ENCODE results near the gene PEPD. TPM values are rescaled to one million over a fixed set of nuclear protein-coding genes. Genes with fewer than 3 reads are reported as not detected.

Gene PEPD
- total RNA-seq, 1 experiment from 2014 or later = 40.5 TPM

- ChIA-PET CTCF (interaction anchor here (2.4 kb wide), 1 partner anchor 11 kb away, joined by 8 read pairs; no protein-coding TSS in a partner anchor), RAD21 (ENCODE audit: low non-redundant PET in 1 of 2, low total read pairs in 2 of 2, uncharacterized antibody in 2 of 2, unreplicated experiment in 2 of 2) (interaction anchor here in 1 of 2 experiments (0.6 kb wide), 1 partner anchor 269 kb away, joined by 4 read pairs; no protein-coding TSS in a partner anchor), POLR2A (no interaction called here)
- no peak overlapping the region for H3K27ac ChIP-seq (ENCODE audit: low read depth, low read length)
- H4K20me1 ChIP-seq (ENCODE audit: insufficient read depth) = no peaks in the 10 kb centered on the region
- no peak overlapping the region for H3K9ac ChIP-seq (ENCODE audit: low read length)
- DNase-seq (ENCODE audit: low read depth, low spot score) (no peak), ATAC-seq (no peak)
- no peaks in the 10 kb centered on the region for H3K27me3 ChIP-seq (ENCODE audit: insufficient read depth, low read length)
- BruUV-seq (replicated peaks) = no TSS peak
- no peaks in the 10 kb centered on the region for H3K4me1 ChIP-seq (ENCODE audit: control insufficient read depth in 1 of 2, insufficient read depth in 2 of 2, low read length in 2 of 2)
- TF ChIP-seq JUND (IDR thresholded peaks at IDR 0.05) (no peak), POLR2A (IDR thresholded peaks at IDR 0.05; ENCODE audit: borderline replicate concordance, extremely low read depth, insufficient read depth, insufficient read length) (no peak), CEBPB (IDR thresholded peaks at IDR 0.05; ENCODE audit: low read depth) (no peak), TCF7L2 (IDR thresholded peaks at IDR 0.05; ENCODE audit: borderline replicate concordance, extremely low read depth, insufficient read depth, insufficient read length) (no peak), SIN3A (IDR thresholded peaks at IDR 0.05; ENCODE audit: low read depth) (no peak), SP1 (IDR thresholded peaks at IDR 0.05; ENCODE audit: low read depth) (no peak), ELF1 (IDR thresholded peaks at IDR 0.05; ENCODE audit: borderline replicate concordance, low read depth) (no peak), EGR1 (IDR thresholded peaks at IDR 0.05; ENCODE audit: low read depth) (no peak), REST (IDR thresholded peaks at IDR 0.05; ENCODE audit: low read depth) (no peak), CTCF (IDR thresholded peaks at IDR 0.05 in 2 of 3, conservative IDR thresholded peaks at IDR 0.05 in 1 of 3; ENCODE audit: borderline replicate concordance in 1 of 3, insufficient read depth in 1 of 3, low read depth in 2 of 3, low read length in 2 of 3) (no peak), YY1 (IDR thresholded peaks at IDR 0.05; ENCODE audit: extremely low read depth, insufficient replicate concordance, low read depth, low read length) (no peak), ZBTB33 (IDR thresholded peaks at IDR 0.05; ENCODE audit: extremely low read depth, insufficient replicate concordance, low read length) (no peak), EZH2phosphoT487 (IDR thresholded peaks at IDR 0.05; ENCODE audit: borderline replicate concordance) (no peak), POLR2AphosphoS5 (IDR thresholded peaks at IDR 0.05; ENCODE audit: low read depth, low read length) (no peak), FOSL1 (IDR thresholded peaks at IDR 0.05; ENCODE audit: low read depth) (no peak), CBX3 (IDR thresholded peaks at IDR 0.05; ENCODE audit: low read depth) (no peak), ATF3 (IDR thresholded peaks at IDR 0.05) (no peak), SRF (IDR thresholded peaks at IDR 0.05; ENCODE audit: low read depth) (no peak), ZNF274 (IDR thresholded peaks at IDR 0.05; ENCODE audit: low read depth, low read length) (no peak)
- no peaks in the 10 kb centered on the region for H3K36me3 ChIP-seq (ENCODE audit: control insufficient read depth in 1 of 2, insufficient read depth in 2 of 2, low read length in 2 of 2)
- H3K79me2 ChIP-seq (ENCODE audit: insufficient read depth, low read length) = no peaks in the 10 kb centered on the region
- no peak overlapping the region for H3K4me3 ChIP-seq (replicated peaks in 1 of 2; ENCODE audit: low read depth in 1 of 2, low read length in 2 of 2)
- no peak overlapping the region for H2AFZ ChIP-seq (ENCODE audit: low read depth, low read length, poor library complexity, severe bottlenecking)
- H3K9me2 ChIP-seq (ENCODE audit: insufficient read depth) = no peaks in the 10 kb centered on the region
- intact Hi-C loops (cut with micrococcal nuclease) = no loop called here
- no peak overlapping the region for H3K4me2 ChIP-seq (ENCODE audit: low read length)
- no peaks in the 10 kb centered on the region for H3K9me3 ChIP-seq (ENCODE audit: control insufficient read depth in 1 of 2, insufficient read depth in 1 of 2, low read depth in 1 of 2, low read length in 2 of 2)
Observed at GRCh38 chr19:33395561-33396550, 125.7 kb downstream of the PEPD start.

Measured in HCT116 (cell line).